ENCODE results near the gene PXMP4.

The PXMP4 gene

DNA sequence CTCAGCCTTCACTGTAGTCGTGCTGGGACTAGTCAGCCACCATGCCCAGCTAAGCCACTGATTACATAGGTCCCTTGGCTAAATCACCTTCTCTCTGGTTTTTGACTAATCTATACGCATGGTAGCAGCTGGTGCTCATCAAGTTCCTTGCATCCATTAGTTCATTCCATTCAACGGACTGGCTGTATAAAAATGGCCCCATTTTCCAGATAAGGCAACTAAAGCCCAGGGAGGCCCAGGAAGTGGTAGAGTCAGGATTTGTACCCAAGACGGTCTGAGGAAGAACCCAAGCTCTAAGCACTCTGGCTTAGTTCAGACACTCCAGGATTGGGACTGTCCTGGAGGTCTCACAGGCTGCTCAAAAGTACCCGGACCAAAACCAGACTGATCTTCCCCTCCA lies 38.8 kb downstream of the PXMP4 start:
- DNase-seq, result no peak

DNA sequence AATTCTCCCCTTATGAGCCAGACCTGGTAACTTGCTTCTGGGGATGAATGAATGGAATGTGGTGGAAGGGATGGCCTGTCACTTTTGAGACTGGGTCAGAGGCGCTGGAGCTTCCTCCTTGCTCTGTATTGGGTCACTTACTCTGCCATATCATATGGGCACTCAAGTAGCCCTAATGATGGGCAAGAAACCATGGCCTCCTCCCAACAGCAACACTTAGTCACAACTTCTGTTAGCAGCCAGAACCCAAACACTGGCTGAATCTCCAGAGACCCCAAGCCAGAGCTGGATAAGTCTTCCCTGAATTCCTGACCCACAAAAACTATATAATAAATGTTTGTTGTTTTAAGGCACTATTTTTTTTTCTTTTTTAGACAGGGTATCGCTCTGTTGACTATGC lies 39.4 kb downstream of the PXMP4 start:
- DNase-seq, result no peak

DNA sequence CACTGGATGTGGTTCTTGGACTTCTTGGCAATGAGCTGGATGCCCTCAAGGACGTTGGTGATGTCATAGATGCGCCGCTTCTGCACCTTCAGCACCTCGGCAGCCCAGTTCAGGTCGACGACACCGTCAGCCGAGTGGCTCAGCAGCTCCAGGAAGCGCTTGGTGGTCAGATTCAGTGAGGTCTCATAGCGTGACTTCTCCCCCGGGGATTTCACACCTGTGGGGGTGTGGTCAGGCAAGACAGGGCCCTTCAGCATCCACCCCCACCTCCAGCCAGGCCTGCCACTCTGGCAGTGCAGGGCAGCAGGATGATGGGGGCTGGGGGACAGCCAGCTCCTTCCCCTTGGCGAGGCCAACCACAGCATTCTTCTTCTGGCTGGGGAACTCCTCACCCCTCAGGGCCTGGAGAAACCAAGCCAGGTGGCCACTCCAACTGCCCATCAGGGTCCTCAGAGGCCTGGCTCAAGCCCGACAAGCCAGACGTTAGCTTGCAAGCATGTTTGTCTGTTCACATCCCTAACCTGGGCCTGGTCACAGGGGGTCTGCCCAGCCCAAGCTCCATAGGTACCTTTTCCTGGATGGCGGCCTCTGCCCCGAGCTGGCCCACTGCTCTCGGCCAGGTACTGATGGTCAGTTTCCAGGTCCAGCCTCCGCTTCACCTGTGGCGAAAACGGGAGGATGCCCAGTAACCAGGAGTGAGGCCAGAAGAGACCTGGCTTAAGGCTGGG lies 40.2 kb downstream of the PXMP4 start:
- DNase-seq, result no peak

DNA sequence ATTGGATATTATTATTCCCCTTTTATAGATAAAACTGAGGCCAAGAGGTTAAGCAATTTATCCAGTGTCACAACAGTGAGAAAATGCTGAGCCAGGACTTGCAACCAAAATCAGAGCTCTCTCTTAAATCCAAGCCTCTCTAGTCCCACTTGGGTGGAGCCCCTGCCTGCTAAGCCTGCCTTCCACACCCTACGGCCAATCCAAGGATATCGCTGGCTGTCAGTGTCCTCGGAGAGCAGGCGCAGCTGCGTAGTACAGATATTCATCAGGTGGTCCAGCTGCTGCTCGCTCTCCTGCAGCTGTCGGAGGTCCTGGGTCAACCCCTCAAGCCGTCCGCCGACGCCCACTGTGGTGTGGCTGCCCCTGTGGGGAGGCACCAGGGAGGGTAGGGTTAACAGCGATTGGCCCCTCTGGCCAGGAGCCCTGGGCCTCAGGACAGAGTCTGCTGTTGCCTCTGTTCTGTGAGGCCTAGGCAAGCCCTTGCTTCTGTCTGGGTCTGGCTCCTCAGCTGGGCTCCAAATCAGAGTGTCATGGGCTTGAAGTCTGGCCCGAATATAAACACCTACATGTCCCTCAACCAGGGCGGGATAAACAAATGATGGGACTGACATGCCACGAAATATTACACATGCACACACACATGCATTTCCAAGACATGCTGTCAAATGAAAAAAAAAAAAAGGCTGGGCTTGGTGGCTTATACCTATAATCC lies 42.0 kb downstream of the PXMP4 start:
- DNase-seq, result no peak

DNA sequence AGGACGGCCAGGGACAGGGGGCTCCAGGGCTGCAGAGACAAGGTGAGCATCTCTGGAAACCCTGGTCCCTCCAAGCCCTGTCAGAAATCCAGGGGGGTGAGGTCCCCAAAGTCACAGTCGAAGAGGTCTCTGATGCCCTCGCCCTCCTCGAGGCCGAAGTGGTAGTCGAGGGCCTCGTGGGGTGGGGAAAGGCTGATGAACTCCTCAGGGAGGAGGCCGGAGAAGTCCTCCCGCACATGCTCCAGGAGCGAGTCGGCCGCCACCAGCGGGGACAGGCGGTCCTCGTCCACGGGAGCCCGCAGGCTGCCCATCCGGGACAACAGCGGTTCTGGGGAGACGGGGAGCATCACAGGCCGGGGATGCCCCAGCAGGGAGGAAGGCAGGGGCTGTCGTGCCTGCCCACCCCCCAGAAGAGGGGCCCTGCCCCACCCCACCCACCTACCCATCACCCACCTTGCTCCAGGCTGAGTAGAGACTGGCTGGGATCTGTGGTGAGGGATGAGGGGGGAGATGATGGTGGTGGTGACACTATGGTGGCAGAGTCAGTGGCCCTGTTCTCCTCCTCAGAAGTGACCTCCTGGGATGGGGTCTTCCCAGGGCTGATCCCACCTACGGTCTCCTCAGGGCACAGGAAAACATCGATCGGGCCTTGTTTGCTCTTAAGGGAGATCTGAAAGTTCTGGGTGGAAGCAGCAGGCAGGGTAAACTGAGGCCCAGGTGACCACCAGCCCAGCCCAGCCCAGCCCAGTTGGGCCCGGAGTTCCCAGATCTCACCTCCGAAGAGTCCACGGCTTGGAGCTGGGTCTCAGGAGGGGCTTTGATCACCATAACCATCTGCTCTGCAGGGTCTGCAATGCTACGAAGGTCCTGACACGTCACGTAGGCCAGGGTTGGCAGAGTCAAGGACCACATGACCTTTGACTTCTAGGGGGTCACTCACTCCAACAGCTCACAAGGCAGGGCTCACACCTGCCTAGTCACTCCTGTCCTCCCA lies 43.2 kb downstream of the PXMP4 start:
- no peak for DNase-seq

DNA sequence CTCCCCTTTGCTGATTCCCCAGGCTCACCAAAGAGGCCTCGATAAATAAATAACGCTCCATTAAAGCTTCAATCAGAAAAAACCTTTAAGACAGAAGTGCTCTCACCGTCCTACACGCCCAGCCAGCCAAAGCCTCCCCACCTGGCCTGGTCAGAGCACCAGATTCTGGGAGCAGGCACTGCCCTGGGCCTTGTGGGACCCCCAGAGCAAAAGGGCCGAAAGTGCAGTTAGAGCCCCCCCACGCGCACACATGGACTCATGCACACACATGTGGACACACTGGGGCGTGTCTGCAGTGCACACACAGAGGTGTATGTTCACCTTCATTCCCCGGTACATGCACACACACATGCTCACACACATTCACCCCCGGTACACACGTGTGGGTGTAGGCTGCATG lies 44.0 kb downstream of the PXMP4 start:
- no peak for DNase-seq

DNA sequence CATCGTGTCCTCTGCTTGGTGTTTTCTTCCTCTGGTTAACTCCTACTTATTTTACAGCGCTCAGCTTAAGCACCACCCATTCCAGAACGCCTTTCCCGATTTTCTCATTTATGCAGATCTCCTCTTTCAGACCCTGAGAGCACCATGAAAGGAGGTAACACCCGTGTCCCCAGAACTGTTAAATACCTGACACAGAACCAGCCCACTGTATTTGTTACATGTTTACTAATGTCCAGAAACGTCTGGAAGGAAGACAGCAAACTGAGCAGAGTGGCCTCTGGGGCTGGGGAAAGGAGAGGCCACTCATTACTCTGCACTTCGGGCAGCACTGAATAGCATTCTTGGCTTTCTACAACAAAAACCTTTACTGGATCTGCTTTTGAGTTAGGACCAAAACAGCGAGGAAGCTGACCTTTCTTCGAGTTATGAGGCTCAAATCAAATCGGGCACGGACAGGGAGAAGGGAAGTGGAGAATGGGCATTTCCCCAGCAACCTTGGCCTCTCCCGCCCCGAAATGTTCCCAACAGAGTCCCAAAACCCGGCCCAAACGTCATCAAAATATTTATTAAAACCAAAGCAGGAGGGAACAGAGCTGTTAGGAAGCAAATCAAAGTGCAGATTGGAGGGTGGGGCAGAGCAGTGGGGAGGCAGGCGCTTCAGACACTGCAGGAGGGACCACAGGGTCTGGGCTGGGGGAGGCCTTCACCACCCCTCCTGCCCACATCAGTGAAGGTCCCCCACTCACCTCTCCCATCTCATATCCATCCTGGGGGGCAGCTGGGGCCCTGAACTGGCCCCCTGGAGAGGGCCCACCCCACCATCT lies 44.8 kb downstream of the PXMP4 start:
- DNase-seq, result no peak

DNA sequence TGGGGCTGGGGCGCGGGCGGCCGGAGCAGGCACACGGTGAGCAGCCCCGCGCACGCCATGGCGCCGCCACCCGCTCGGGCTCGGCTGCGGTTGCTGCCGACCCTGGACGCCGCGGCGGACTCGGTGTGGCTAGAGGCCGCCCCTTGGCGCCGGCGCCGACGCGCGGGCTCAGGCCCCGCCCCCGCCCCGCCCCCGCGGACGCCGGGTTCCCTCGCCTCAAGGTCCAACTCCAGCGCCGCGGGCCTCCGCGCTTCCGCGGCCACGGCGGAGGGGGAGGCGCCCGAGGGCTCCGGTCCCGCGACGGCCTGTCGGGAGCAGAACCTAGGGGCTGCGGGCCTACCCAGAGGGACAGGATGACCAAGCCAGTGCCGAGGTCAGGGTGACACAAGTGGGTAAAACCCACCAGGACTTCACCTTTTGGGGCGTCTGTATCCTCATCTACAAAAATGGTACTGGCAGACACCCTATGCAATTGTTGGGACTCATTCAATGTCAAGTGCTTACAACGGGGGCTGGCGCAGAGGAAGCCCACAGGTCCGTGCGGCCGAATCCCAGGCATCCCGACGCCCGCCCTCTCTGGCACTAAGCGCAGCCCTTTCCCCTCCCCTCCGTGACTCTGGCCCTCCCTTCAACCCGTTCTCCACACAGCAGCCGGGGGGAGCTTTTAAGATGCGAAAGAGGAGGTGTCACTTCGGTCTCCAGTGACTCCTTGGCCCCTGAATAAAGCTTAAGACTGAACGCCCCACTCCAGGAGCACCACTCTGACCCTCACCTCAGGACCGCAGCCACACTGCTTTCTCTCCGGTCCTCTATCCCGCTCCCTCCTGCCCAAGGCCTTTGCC lies 45.6 kb downstream of the PXMP4 start, which contains the start of gene NECAB3:
TSS of gene NECAB3 (minus strand) at position 135 of the 842 bp plus-strand sequence. CDS start at position 59, 76 bp downstream.
- DNase-seq, result peak; percentile 77

DNA sequence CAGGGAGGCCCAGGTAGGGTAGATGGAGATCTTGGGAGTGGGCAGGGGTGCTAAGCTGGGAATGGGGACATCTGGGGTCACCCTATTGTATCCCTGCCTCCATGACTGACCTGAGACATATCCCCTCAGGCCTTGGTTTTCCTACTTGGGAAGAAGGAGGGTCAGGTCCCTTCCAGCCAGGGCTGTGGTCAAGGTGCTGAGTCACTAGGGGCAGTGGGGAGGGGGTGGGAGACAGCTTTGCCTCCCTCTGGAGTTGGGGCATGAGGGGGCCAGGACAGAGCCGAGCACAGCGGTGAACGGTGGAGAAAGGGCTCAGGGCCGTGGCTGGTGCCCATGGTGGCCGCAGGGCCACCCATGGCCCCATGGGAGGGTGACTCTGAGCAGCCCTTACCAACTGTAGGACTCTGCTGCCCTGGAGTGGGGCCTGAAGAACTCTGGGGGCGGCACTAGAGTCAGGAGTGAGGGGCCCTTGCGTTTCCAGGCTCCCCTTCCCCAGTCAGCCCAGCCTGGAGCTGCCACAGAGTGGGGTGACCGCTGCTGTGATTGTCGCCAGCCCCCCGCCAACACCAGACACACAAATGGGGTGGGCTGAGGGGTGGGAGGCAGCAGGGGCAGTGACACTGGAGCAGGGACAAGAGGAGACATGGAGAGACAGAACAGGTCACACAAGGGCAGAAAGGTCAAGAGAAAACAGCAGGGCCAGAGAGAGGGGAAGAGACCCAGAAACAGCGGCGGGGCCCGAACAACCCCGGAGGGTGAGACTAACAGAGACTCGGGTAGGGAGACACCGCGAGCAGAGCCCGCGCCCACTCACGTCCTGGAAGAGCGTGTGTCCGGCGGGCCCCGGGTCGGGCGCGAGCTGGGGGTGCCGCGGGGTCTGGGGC lies 46.5 kb downstream of the PXMP4 start:
- DNase-seq, result peak; percentile 57

DNA sequence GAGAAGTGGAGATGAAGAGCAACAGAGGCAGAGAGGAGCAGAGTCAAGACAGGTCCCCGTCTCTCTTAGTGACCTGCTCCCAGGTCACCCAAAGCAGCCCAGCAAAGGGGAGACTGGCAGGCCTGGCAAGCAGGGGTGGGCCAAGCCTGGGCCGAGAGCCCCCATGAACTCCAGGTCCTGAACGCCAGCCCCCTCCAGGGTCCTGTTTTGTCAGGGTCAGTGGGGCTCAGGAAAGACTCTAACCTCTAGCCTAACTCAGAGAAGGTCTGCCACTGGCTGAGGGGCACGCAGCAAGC lies 47.0 kb downstream of the PXMP4 start:
- no peak for DNase-seq

DNA sequence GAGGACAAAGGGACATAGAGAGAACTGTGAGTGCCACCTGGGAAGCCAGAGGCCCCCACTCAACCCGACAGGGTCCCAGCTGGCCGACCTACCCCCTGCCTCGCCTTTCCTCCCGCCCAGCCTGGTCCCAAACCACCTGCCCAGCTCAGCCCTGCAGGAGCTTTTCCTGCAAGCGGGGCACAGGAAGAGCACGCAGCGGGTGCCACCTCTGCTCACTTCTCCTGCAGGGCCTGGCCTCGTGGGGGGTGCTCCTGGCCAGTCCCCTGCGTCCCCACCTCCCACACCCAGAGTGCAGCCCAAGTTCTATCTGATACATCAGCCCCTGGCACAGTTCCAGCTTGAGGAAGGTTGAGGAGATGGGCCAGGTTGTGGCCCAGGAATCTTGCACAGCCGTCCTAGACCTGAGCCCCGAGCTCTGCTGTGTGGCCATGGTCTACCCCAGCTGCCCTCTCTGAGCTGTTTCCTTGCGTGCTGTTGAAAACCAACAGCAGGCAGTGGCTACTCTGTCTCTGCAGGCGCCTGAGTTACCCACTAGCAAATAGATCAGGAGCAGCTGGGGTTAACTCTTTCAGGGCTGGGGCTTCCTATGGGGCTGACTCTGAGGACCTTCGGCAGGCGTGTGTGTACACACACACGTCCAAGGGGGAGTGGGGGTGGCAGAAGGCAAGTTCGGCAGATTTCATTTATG lies 47.5 kb downstream of the PXMP4 start:
- DNase-seq, result no peak

DNA sequence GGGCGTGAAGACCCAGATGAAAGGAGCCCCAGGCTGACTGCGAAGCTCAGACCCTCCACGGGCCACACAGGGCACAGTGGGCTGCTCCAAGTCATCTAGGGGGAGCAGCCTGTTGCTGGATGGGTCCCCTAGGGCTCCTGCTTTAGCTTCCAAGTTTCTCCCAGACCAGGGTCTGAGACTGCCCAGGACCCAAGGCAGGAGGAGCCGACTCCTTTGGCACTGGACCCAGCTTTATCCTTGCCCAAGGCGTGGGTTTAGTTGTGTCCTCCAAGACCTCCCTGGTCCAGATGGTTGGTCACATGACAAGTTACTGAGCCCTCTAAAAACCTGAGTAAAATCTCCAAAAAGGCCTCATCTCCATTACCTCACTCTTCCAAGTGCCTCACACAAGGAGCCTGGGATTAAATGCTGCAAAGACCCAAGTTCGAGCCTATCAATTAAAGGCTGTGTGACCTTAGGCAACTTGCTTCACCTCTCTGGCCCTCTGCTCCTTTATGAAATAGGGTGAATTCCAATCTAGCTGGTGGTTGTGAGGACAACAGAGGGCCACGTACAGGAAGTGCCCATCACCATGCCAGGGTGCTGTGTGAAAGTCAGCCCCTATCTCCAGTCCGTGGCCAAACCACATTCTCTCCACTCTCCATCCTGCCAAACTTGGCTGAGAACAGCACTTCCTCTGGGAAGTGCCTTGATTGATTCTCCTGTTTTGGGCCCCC lies 48.4 kb downstream of the PXMP4 start:
- no peak for DNase-seq

DNA sequence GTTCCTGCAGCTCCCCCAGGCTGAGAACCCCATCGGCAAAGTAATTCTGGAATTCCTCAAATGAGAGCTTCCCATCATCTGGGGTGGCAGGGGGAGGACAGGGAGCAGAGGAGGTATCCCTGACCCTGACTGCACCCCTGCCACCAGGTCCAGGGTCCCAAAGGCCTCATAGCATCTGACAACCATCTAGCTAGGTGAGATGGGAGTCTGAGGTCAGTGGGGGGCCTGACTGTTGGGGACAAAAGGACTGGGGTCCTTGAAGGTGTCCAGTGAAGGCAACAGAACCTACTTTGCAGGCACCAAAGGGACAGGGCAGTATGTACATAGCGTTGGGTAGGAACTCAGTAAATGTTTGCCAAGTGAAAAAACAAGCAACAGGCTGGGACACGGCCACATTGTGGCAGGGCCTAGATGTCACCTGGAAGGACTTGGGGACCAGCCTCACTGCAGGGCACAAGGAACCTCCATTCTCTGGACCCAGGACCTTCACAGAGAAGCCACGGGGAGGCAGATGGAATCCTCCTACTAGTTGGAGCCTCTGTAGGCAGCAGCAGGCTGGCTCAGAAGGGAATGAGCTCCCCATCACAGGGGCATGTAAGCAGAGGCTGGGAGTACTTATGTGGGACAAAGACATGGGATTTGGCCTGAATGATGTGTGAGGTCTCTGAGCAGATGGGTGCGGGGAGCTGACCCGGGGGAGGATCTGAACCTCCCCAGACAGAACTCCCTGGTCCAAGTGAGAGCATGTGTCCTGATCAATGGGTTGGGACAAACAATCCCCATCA lies 49.2 kb downstream of the PXMP4 start:
- no peak for DNase-seq

DNA sequence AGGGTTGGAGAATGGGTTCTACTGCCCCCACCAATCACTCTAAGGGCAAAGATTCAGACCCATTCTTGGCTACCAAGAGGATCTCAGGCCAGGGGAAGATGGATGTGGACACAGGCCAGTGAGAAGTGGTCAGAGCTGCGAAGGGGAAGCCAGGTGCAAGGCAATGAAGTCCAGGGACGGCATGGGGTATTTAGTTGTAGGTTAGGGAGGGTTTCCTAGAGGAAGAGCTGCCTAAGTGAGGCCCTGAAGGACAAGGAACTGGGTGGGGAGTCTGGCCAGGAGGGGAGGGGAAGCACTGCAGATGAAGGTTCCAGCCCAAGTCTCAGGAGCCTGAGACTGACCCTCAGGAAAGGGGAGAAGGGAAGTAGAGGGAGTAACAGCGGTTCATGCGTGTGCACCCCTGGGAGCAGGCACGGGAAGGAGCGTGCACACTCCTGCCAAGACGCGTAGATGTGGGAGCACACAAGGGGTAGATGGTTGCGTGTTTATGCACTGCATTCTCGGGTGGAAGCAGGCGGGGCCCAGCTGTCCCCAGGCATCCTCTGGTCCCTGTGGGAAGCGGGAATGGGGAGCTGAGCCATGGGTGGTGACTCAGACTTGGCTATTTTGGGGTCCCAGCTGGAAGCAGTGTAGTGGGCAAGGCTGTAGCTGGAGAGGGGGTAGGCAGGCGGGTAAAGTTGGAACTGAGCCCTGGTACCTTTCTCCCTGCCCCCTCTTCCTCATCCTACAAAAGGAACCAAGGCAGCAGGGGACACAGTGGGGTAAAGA lies 50.1 kb downstream of the PXMP4 start:
- DNase-seq, result no peak

DNA sequence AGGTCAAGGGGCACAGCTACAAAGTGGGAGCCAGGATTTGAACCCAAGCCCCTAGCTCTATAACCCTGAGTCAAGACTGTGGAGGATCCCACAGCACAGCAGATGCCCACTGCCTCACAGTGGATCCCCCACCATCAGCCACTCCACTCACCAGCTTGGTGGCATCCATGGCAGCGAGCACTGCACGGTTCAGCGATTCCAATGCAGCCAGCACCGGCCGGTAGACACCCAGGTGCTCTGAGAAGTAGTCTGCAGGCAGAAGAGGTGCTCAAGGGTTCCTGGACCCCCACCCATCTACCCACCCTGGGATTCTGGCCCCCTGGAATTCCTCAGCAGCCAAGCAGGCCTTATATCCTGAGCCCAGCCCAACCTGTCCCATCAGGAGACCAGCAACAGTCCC lies 50.9 kb downstream of the PXMP4 start:
- no peak for DNase-seq

DNA sequence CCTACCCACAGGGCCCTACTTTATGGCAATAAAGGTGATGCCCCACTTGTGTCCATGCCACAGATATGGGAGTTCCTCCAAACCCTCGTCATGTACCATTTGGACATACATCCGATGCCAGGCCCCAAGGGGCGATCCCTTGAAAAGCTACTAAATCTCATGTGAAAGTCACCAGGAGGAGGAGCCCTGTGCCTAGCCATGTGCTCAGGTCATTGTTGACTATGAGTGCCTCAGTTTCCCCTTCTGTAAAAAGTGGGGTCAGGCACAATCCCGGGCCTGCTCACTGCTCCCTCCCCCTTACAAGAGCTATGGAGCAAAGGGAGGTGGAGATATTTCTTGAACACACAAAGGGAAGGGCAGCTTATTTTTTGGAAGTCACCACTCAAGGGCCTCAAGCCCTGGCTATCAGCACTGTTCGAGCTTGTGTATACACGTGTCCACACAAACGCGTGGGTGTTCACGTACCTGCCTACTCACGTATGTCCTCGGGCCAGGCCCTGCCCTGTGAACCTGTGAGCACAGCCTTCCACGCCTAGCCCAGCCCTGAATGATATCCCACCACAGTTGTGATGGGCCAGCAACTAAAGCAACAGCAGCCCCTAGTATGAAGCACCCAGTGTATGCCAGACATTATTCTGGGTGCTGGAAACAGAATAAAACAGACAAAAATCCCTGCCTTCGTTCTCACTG lies 51.5 kb downstream of the PXMP4 start:
- DNase-seq, result no peak

All from NCI-H1092 treated with DMSO at 0.1 percent for 48 hours (cell line).